ENCODE results near the gene ACSS3. TPM values are rescaled to one million over a fixed set of nuclear protein-coding genes. Genes with fewer than 3 reads are reported as not detected.

Gene ACSS3
- polyA plus RNA-seq, 1 donor (not counting 4 experiments of a cell fraction or from before 2014, with no cell fraction given), result 0.30 TPM

DNA sequence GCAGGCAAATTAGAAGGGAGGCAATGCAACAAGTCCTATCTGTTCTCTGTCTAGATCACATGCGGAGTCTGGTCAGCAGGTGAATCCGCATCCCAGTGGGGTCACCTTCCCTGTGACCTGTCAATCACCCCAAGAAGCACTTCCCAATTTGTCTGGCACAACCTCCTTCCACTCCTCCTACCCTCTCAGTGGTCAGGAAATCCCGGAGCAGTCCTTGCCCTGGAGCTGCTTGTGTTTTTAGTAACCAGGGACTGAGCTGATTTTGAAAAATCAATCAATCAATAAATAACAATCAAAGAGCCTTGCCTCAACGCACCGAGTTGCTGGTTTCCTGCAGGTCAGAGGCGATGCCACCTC, 572 bp upstream of the ACSS3 start:
- peak overlapping the region in 1 of 3 experiments; percentile 19 for H3K4me3 ChIP-seq (ENCODE audit: control insufficient read depth in 2 of 3, extremely low read depth in 1 of 3, insufficient read depth in 2 of 3, low read depth in 1 of 3, low read length in 3 of 3)
- H2AFZ ChIP-seq (ENCODE audit: control insufficient read depth, low read length), result peak overlapping the region; percentile 52
- no peak overlapping the region for H3K9ac ChIP-seq (ENCODE audit: control insufficient read depth, extremely low read depth, insufficient read depth, low read length)
- peaks cover 12% of the 10 kb centered on the region for H3K27me3 ChIP-seq (ENCODE audit: control insufficient read depth, extremely low read depth, insufficient read depth, low read length)
- no peaks in the 10 kb centered on the region for H3K9me1 ChIP-seq (ENCODE audit: control insufficient read depth, extremely low read depth, insufficient read depth, low read length)
- no peaks in the 10 kb centered on the region for H3K9me3 ChIP-seq (ENCODE audit: control insufficient read depth, low read depth, low read length)
- dilution Hi-C loops (cut with MboI; ENCODE audit: extremely low pct_ligation_motif_present, low sequenced_read_pairs), result no loop called here
- H3K4me1 ChIP-seq (ENCODE audit: control insufficient read depth, extremely low read depth, insufficient read depth, low read length), result peaks cover 10% of the 10 kb centered on the region
- no peak for FAIRE-seq
- H3K36me3 ChIP-seq (ENCODE audit: control insufficient read depth in 2 of 2, extremely low read depth in 1 of 2, insufficient read depth in 2 of 2, low read length in 2 of 2), result no peaks in the 10 kb centered on the region
- no peaks in the 10 kb centered on the region for H4K20me1 ChIP-seq (ENCODE audit: control insufficient read depth, extremely low read depth, insufficient read depth, low read length)
- TF ChIP-seq EZH2 (IDR thresholded peaks at IDR 0.05; ENCODE audit: low read length), result no peak
- TF ChIP-seq, protein P1, sequence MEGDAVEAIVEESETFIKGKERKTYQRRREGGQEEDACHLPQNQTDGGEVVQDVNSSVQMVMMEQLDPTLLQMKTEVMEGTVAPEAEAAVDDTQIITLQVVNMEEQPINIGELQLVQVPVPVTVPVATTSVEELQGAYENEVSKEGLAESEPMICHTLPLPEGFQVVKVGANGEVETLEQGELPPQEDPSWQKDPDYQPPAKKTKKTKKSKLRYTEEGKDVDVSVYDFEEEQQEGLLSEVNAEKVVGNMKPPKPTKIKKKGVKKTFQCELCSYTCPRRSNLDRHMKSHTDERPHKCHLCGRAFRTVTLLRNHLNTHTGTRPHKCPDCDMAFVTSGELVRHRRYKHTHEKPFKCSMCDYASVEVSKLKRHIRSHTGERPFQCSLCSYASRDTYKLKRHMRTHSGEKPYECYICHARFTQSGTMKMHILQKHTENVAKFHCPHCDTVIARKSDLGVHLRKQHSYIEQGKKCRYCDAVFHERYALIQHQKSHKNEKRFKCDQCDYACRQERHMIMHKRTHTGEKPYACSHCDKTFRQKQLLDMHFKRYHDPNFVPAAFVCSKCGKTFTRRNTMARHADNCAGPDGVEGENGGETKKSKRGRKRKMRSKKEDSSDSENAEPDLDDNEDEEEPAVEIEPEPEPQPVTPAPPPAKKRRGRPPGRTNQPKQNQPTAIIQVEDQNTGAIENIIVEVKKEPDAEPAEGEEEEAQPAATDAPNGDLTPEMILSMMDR (optimal IDR thresholded peaks at IDR 0.05 in 1 of 3, IDR thresholded peaks at IDR 0.05 in 1 of 3, conservative IDR thresholded peaks at IDR 0.05 in 1 of 3; ENCODE audit: extremely low read depth in 1 of 3, insufficient read depth in 2 of 3, low read length in 3 of 3), result no peak
- H3K4me2 ChIP-seq (ENCODE audit: control insufficient read depth, extremely low read depth, insufficient read depth, low read depth, low read length), result peak overlapping the region; percentile 47
- no peak overlapping the region for H3K27ac ChIP-seq (ENCODE audit: control insufficient read depth, insufficient read depth, low read length)
- no peak for DNase-seq (ENCODE audit: low read depth, low spot score)
- H3K79me2 ChIP-seq (ENCODE audit: control insufficient read depth, insufficient read depth, low read length), result no peaks in the 10 kb centered on the region

DNA sequence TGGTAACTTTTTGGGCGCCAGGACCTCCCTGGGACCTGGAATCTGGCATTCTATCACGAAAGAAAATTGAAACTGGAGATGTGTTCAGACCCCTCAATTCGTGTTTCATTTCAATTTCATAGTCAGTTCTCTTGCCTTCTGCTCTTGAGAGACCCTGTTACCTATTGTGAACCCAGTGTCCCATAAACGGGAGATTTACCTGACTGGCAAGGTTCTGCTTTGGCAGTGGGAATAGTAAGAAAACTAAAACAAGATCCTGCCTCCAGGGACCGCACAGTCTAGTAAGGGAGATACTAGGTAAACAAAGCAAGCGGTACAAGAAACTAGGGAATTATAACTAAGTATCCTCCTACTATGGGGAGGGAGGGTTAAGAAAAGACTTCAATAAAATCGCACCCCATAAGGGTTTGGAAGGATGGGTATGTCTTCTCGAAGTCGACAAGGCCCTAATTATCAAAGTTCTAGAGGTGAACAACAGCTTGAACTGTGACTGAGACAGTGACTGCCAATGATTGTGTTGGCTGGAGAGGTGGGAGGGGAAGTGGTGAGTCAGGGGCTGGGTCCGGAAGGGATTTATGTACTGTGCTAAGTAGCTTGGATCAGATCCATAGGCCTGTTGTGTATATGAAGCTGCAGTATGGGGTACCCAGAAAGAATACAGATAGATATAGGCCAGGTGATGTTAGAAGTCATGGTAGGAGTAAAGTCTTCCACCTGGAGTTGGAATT, 754 bp downstream of the ACSS3 start:
- Histone ChIP-seq H3K27ac (ENCODE audit: control insufficient read depth, insufficient read depth, low read length) (no peak overlapping the region), H3K4me1 (ENCODE audit: control insufficient read depth, extremely low read depth, insufficient read depth, low read length) (peaks cover 10% of the 10 kb centered on the region), H3K36me3 (ENCODE audit: control insufficient read depth in 2 of 2, extremely low read depth in 1 of 2, insufficient read depth in 2 of 2, low read length in 2 of 2) (no peaks in the 10 kb centered on the region), H3K9ac (ENCODE audit: control insufficient read depth, extremely low read depth, insufficient read depth, low read length) (no peak overlapping the region), H3K9me3 (ENCODE audit: control insufficient read depth, low read depth, low read length) (no peaks in the 10 kb centered on the region), H4K20me1 (ENCODE audit: control insufficient read depth, extremely low read depth, insufficient read depth, low read length) (no peaks in the 10 kb centered on the region), H3K4me2 (ENCODE audit: control insufficient read depth, extremely low read depth, insufficient read depth, low read depth, low read length) (peak overlapping the region; percentile 47), H3K4me3 (ENCODE audit: control insufficient read depth in 2 of 3, extremely low read depth in 1 of 3, insufficient read depth in 2 of 3, low read depth in 1 of 3, low read length in 3 of 3) (no peak overlapping the region), H3K27me3 (ENCODE audit: control insufficient read depth, extremely low read depth, insufficient read depth, low read length) (peaks cover 12% of the 10 kb centered on the region), H3K9me1 (ENCODE audit: control insufficient read depth, extremely low read depth, insufficient read depth, low read length) (no peaks in the 10 kb centered on the region), H3K79me2 (ENCODE audit: control insufficient read depth, insufficient read depth, low read length) (no peaks in the 10 kb centered on the region), H2AFZ (ENCODE audit: control insufficient read depth, low read length) (peak overlapping the region; percentile 43)
- dilution Hi-C loops (cut with MboI; ENCODE audit: extremely low pct_ligation_motif_present, low sequenced_read_pairs), result no loop called here
- TF ChIP-seq EZH2 (IDR thresholded peaks at IDR 0.05; ENCODE audit: low read length), result no peak
- TF ChIP-seq, protein P1 (optimal IDR thresholded peaks at IDR 0.05 in 1 of 3, IDR thresholded peaks at IDR 0.05 in 1 of 3, conservative IDR thresholded peaks at IDR 0.05 in 1 of 3; ENCODE audit: extremely low read depth in 1 of 3, insufficient read depth in 2 of 3, low read length in 3 of 3), result no peak
- no peak for FAIRE-seq
- no peak for DNase-seq (ENCODE audit: low read depth, low spot score)

Data from keratinocyte (primary cell).